Fibroblast of skin of abdomen (primary cell): ENCODE measurements around the gene RIMKLA. TPM values are rescaled to one million over a fixed set of nuclear protein-coding genes. Genes with fewer than 3 reads are reported as not detected.

Source experiments
- DNase-seq: peaks from one replicate; pipeline ENCODE4 v3.0.0-alpha.2; 2013
- polyA plus RNA-seq, 2 experiments: library from polyadenylated mRNA; unstranded; fragments of 120-200 nt; gene quantifications; one replicate each; pipeline ENCODE4 v1.2.1, GENCODE V29; 2013; ENCODE audit not compliant: insufficient read length in 2 of 2

RIMKLA gene, protein sequence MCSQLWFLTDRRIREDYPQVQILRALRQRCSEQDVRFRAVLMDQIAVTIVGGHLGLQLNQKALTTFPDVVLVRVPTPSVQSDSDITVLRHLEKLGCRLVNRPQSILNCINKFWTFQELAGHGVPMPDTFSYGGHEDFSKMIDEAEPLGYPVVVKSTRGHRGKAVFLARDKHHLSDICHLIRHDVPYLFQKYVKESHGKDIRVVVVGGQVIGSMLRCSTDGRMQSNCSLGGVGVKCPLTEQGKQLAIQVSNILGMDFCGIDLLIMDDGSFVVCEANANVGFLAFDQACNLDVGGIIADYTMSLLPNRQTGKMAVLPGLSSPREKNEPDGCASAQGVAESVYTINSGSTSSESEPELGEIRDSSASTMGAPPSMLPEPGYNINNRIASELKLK
- polyA plus RNA-seq (2013, experiment 1 of 2; ENCODE audit: insufficient read length): 0.04 TPM
- polyA plus RNA-seq (2013, experiment 2 of 2; ENCODE audit: insufficient read length): 0.04 TPM

DNA sequence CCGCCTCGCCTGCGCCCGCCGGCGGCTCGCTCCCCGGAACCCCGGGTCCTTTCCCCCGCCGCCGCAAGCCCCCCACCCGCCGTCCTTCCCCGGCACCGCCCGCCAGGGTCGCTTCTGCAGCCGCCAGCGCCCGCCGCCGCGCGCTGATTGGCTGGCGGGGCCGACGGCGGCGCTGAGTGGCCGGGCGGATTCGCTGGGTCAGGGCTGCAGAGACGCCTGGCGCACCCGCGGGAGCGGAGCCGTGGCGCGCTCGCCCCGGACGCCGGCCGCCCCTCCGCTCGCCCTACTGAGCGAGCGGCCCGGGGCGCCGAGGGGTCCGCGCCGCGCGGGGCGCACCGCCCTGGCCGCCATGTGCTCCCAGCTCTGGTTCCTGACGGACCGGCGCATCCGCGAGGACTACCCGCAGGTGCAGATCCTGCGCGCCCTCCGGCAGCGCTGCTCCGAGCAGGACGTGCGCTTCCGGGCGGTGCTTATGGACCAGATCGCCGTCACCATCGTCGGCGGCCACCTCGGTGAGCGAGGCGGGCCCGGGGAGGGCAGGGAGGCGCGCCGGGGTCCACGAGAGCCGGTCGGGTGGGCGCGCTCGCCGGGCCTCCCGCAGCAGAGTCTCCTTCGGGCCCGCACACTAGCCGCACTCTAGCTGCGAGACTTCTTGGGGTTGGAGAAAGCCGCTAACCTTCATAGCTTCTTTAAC lies at the start of gene RIMKLA:
TSS of gene RIMKLA (plus strand) at position 207 of the 694 bp plus-strand sequence. CDS start at position 350, 143 bp downstream.
- DNase-seq: peak; percentile 24

DNA sequence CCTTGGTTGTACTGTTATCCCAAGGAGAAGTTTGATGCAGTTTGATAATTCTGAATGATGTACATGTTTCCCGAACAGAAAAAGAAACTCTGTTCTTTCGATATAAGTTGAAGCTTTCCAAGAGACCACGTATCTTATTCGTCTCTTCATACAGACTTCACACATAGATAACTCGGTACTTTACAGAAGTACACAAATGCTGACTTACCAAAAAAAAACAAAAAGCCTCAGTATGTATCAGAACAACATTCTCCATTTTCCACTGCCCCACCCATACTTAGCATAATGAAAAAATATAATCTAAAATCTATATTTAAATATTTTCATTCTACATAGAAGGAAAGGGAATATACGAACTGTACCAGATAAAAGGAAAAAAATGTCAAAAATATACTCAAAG lies 47.7 kb upstream of the RIMKLA start:
- no peak for DNase-seq

DNA sequence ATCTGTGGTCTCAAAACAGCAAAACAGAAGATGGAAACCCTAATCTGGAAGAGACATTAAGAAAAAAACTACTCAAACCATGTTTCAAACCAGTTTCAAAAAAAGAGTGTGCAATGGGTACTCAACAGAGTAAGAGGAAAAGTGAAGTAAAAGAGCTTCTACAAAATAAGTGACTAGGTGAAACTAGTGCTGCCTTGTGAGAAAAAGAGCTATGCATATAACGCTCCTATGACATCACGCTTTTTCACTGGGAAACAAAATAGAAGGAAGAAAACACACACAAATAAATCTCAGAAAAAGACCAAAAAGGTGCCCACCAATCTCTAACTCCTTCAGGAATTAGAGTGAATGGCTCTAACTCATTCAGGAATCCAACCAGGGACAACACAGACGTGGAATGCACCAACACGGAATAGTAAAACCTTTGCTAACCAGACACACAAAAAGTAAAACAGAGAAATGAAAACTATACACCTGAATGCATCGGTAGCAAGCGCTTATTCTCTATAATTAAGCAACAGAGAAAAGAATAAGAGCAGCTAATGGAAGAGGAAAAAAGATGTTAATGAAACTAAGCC lies 46.8 kb upstream of the RIMKLA start:
- DNase-seq: no peak

DNA sequence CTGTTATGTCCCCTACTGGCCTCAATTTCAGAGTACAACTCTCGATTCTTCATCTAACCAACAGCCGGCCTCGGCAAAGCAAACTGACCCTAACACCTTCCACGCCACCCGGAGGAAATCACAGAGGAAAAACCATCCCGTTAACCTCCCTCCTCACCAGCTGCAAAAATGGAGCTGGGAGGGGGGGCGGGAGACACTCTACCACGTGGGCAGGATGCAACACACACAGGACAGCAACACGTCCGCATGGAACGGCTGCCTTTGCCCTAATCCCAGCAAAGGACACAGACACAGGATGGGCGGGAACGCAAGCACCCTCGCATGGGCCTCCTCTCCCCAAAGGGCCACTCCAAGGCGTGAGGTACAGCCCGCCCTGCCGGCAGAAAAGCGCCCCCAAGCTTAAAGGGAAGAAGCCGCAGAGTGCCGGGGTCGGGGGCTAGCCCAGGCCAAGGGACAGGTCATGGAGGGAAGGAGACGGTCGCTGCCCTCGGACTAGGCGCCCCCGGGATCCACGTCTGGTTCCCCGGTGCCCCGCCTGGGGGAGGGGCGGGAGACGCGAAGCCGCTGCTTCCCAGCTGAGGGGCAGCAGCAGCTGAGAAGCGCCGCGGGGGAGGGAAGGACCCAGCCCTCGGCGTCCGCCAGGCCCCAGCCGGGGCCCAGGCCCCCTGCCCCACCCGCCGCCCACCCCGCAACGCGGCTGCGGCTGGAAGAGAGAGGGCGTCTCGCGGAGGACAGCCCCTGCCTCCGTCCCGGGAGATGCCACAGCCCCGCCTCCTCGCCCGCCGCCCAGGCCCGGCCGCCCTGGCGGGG lies 46.1 kb upstream of the RIMKLA start:
- DNase-seq: peak; percentile 46

DNA sequence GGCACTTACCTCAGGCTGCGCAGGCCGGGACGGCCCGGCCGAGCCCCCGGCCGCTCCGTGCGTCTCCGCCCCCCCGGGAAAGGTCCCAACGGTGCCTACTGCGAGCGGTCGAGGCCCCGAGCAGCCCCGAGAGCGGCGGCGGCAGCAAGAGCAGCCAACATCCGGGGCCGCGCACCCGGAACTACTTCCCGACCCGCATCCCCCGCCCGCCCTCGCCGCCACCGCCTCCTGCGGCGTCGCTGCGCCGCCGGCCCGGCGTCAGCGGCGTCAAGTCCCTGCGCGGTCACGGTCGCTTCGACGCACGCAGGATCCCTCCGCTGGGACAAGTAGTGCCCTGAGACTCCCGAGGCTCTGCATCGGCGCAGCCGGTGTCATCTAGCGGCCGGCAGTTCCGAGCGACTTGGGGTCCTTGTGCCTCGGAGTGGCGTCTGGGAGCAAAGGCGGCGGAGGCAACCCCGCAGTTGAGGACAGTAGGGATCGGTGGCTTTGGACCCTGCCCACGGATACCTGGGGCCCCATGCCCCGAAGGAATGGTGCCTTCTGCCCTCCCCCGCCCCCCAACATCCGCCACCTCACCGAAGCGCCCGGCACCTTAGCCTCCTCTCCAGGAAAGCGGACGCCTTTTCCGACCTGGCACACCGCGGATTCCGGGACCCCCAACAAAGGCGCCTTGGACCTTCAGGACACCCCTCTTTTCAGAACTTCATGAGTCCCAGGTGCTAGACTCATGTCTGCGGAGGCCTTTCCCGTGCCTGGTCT lies 45.4 kb upstream of the RIMKLA start, which contains the start of gene FOXJ3:
TSS of gene FOXJ3 (minus strand) at position 186 of the 759 bp plus-strand sequence. CDS start 24,142 bp downstream, outside the sequence.
- DNase-seq: peak; percentile 97

DNA sequence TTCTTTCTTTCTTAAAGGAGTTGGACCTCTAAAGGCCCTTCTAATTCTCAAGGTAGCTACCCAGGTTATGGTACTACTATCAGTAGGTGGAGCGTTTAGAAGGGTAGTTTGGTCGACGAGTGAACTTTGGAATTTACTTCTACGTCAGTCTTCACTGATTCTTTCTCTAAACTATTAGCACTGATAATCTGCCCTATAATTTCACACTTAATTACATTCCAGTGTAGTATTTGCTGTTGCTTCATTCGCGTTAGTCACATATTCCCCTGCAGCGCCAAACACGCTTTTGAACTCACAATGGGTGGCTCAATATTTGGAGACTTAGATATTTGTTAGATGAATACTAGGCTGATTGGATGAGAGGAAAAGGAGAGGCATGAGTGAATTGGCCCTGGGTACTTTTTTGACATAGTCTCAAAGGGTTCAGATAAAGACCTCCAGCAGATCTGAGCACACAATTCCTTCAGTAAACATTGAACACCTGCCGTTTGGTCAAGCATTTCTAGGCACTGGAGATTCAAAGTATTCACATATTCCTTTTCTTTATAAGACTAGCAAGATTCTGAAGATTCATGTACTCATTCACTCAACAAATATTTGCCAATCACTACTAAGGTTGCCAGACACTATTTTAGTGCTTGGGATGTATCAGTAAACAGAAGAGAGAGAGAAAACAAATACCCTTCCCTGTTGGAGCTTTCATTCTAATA lies 44.6 kb upstream of the RIMKLA start:
- peak; percentile 65 for DNase-seq

DNA sequence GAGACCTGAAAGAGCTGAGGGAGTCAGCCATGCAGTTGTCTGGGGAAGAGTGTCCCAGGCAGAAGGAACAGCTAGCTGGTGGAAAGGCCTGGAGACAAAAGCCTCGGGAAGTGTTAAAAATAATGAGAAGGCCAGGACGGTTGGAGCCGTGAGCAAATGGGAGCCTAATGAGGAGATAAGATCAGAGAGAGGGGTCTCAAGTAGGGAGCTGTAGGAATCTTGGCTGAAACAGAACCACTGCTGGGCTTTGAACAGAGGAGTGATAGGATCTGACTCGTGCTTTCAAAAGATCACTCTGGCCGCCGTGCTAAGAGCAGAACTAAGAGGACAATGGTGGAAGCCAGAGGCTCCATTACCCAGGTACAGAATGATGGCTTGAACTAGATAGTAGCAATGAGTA lies 43.6 kb upstream of the RIMKLA start:
- DNase-seq: no peak

DNA sequence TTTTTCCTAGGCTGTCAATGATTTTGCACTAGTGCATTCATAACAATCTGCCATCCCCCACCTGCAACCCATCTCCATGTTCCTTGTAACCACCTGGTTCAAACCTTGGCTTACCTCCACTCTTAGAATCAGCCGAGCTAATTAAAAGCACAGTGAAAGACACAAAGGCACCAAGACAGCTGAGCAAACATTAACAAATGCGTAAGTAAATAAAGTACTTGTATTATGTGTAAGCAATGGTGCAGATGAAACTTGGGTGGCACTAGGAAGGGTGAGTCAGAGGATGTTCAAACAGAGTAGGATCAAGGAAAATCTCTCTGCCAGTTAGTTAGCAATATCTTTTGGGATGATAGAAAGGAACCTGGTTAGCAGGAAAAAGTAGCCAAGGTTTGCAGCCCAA lies 40.5 kb upstream of the RIMKLA start:
- no peak for DNase-seq

DNA sequence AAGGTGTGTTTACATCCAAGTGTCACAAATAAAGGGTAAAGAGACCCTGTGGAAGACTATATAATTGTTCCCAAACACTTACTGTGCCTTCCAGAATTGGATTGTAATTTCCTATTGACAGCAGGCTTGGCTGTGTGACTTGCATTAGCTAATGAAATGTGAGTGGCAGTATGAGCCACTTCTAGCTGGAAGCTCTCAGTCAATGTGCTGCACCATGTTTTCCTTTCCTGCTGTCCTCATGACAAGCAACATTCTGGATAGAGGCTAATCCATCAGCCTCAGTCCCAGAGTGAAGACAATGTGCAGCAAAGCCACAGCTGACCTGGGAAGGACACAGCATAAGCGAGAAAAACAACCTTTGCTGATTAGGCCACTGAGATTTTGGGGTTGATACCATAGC lies 39.7 kb upstream of the RIMKLA start:
- no peak for DNase-seq

DNA sequence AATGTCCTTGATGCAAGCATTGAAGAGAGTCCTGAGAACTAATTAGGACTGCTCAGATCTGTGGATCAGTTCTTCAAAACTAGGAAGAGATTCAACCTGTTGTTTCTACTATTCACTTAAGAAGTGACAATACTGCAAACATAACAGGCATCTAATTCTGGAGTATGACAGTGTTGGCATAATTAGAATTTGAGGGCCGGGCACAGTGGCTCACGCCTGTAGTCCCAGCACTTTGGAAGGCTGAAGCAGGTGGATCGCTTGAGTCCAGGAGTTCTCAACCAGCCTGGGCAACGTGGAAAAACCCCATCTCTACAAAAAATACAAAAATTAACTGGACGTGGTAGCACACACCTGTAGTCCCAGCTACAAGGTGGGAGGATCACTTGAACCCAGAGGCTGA lies 37.5 kb upstream of the RIMKLA start:
- no peak for DNase-seq

DNA sequence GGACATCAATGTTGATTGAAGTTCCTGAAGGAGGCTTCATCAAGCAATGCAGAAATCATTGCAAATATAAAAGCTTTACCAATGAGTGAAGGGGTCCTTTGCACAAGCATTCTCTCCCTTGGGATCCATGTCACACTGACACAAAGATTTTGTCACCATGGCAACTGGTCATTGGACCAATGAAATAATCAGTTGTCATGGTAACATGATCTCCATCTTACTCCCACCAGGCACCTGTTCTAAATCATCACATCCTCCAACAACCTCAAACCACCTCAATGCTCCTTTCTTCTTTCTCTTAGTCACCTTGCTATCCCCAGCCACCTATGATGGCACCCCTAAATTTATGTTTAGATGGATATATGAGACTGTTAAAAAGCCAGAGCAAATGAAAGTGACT lies 32.1 kb upstream of the RIMKLA start:
- DNase-seq: no peak

DNA sequence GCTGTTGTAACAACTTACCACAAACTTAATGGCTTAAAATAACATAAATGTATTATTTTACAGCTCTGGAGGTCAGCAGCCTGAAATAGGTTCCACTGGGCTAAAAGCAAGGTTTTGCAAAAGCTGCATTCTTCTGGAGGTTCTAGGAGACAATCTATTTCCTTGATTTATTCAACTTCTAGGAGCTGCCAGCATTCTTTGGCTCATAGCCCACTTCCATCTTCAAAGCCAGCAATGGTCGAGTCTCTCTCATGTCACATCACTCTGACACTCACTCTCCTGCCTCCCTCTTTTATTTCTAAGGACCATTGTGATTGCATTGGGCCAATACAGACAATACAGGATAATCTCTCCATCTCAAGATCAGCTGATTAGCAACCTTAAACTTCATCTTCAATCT lies 30.5 kb upstream of the RIMKLA start:
- DNase-seq: peak; percentile 4

DNA sequence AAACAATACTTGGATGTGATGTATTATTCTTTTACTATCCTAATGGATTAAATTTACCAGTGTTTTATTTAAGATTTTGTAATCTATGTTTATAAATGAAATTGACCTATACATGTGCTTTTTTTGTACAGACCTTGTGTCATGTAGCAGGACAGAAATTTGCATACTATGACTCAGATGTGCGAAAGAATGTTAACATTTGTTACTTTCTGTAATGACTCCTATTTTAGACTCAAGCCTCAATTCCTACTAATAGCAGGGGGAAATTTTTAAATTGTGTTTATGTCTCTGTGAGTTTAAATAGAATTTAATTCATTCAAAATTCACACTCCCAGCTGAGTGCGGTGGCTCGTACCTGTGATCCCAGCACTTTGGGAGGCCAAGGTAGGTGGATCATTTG lies 21.8 kb upstream of the RIMKLA start:
- no peak for DNase-seq

DNA sequence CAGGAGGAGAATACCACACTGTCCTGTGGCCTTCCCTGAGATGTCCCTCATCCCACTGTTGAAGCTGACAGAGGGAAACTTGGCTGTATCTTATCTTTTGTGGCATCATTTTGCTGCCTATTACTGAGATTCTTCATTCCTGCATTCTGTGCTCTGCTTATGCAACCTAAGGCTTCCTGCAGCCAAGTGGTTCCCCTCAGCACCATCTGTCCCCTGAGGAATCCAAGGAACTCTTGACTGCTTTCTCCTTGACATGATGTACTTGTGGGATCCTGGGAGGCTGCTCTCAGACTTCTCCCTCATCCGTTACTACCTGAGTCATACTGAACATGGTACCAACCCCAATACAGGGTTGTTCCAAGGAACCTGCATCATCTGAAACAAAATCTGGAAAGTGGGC lies 21.1 kb upstream of the RIMKLA start:
- DNase-seq: no peak

DNA sequence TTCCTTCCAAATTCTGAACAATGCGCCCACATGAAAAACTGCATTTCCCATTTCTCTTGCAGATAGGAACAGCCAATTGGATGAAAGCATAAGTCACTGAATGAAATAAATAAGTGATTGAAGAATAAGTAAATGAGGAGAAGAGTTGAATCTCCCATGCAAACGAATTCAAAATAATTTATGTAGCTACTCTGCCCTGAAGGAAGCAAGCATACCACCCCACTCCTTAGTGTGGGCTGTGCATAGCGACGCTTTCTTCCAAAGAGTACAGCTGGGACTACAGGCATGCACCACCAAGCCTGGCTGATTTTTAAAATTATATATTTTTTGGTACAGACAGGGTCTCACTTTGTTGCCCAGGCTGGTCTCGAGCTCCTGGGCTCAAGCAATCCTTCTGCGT lies 16.5 kb upstream of the RIMKLA start:
- no peak for DNase-seq

DNA sequence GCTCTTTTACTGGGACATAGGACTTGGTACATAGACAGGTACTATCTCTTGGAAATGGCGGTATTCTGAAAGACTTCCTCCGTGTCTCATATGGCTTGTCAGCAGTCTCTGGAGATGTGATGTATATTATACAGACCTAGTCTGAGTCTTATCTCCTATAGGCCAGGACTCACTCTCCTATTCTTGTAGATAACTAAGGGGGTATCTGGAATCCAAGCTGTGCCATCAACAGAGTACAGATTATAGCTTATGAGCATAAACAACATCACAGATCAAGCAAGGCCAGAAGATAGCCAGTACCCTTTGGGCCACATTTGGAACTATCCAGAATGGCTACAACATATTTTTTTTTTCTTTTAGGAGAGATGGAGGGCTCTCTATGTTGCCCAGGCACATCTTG lies 16.1 kb upstream of the RIMKLA start:
- no peak for DNase-seq

DNA sequence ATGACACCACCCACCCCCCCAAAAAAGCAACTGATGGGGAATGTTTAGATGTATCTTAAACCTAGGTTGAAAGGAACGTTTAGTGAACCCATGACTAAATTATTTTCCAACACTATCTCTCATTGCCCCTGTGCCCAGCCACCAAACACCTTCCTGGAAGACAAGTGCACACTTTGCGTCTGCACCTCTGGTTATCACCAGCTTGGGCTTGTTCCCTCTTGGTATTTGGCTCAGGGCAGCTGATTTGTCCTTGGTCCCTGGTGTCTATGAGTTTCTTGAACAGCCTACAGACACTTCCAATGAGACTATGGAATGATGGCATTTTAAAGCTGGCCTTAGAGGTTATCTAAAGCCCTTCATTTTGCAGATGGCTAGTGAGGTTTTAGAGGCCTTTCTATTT lies 15.5 kb upstream of the RIMKLA start:
- no peak for DNase-seq

DNA sequence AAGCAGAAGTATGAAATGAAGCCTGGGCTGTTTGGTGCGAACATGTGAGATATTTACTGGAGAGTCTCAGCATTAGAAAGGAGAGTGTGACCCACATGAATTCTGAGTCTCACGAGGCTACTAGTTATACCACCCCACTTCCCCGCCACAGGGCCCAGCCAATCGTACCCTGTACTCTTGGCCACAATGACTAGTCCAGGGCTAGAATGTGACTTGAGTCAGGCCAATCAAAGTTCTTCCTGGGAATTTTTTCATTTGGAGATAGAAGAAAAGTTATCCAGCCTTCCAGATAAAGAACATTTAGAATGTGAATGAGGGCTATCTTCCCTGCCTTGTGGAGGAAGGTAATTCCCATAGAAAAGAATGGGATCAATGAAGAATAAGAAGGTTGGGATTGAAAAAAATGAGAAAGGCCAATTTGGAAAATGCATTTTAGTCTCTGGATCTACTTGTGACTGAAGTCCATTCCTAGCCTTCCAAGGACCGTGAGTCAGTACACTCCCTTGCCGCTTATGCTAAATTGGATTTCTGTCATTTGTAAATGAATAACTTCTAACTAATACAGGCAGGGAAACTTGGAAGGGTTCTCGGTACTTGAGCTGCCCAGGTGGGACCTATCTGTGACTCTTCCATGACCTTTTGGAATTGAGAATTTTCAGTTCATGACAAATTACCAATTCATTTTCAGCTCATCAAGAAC lies 12.3 kb upstream of the RIMKLA start:
- DNase-seq: no peak

DNA sequence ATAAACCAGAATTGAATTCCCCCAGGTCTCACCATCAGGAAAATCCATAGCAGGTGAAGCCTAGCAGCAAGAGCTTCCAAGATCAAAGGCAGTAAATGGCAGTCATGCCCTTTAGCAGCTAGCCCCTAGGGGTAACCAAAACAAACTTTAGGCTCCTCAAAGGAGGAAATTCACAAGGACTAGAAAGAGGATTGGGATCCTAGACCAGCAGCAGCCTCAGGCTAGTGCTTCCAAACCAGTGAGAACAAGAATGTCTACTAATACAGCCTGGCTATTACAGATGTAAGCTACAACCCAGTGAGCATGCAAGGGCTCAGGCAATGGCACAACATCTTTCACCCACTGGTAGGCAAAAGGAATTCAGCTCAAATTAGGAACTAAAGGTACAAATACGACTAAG lies 11.1 kb upstream of the RIMKLA start:
- DNase-seq: no peak

DNA sequence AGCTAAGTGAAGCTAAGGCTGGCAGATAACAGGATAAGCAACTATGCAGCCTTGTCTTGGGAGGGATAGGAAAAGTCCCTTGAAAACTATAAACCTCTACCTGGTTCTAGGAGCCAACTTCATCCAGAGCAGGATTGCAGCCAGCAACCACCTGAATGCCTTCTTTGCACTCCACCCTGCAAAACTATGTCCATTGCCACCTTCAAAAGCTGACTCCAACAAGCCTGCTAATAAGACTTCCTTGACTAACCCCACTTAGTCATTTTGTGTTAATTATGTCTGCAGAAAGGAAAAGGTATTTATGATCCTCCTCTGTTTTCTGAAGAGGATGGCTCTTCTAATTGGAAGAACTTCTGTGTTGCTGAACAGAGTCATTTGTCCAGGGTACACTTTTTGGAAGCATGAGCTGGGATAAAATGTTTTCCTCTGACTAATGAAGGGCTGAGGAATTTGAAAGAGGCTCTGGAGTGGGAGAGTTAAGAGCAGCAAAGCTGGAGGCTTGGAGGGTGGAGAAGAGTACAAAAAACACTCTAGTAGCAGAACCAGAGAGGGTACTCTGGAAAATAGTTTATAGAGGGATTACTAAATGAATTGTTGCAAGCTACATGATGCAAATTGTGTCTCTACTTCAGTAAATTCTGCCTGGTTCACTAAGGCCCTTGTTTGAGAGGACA lies 9.6 kb upstream of the RIMKLA start:
- no peak for DNase-seq
